HepG2 (cell line): Measurements from ENCODE around the gene RHBDL3. TPM values are rescaled to one million over a fixed set of nuclear protein-coding genes. Genes with fewer than 3 reads are reported as not detected.
"Not testable (repeated sequence)": the region's sequence is repeated elsewhere in the genome, so short reads cannot be mapped to it uniquely, and the experiment has no call there.

Experiments
- ATAC-seq: fragments of 200-7000 bp; cut with Tn5 transposase; 3 replicates; pipeline ENCODE4 v1.9.1; 2020; ENCODE audit warnings: mild to moderate bottlenecking, moderate library complexity
- BruUV-seq: library from RNA; stranded (reverse); fragments of 400-500 nt; replicated peaks from 2 replicates; lab custom pipeline; 2021; lab: Mats Ljungman, UMichigan
- CTCF ChIA-PET: fragments of 300-600 bp; formaldehyde crosslinking; extraction: SDS; loops from one replicate; lab custom pipeline; 2021; ENCODE audit warnings: low total read pairs, inconsistent platforms, low intra/inter-chr PET ratio; lab: Yijun Ruan, JAX
- POLR2A ChIA-PET: fragments of 350-600 bp; sonication (Branson Sonifier 250); formaldehyde crosslinking; loops from one replicate; lab custom pipeline; 2020; ENCODE audit warnings: antibody characterized with exemption, inconsistent platforms; lab: Yijun Ruan, JAX
- DNase-seq: peaks from one replicate; pipeline ENCODE4 v3.0.0-alpha.2; 2015; ENCODE audit warnings: low spot score
- FAIRE-seq: peaks from 3 replicates; lab custom pipeline; 2011; peaks lifted over from hg19 to GRCh38; lab: Jason Lieb, UNC
- H2AFZ ChIP-seq: one replicate; pipeline ENCODE4 v1.6.1; 2011; ENCODE audit warnings: low read length, inconsistent platforms
- H3K27ac ChIP-seq: fragments of 300-600 bp; 3 replicates; pipeline ENCODE4 v1.8.0; 2011; ENCODE audit warnings: mixed run types, mild to moderate bottlenecking, mixed read lengths, low read length, inconsistent platforms; ENCODE audit not compliant: insufficient read depth; ENCODE audit errors: extremely low read length
- H3K27me3 ChIP-seq, 2 experiments: fragments of 200-600 bp in 1 of 2; 2 replicates in 1 of 2; 3 replicates in 1 of 2; pipeline versions ENCODE4 v1.6.0 to v1.8.0; 2011; ENCODE audit warnings: low read length in 2 of 2, mild to moderate bottlenecking in 2 of 2, moderate library complexity in 2 of 2, inconsistent platforms in 1 of 2; ENCODE audit not compliant: insufficient read depth in 2 of 2, control insufficient read depth in 1 of 2
- H3K36me3 ChIP-seq, 2 experiments: fragments of 200-600 bp in 1 of 2; replicated peaks in 1 of 2; 2 replicates in 1 of 2; 3 replicates in 1 of 2; pipeline versions ENCODE4 v1.5.1 to v1.8.0; 2011; ENCODE audit warnings: low read length in 2 of 2, inconsistent platforms in 1 of 2; ENCODE audit not compliant: insufficient read depth in 2 of 2, control insufficient read depth in 1 of 2
- H3K4me1 ChIP-seq: 2 replicates; pipeline ENCODE4 v1.5.1; 2012; ENCODE audit warnings: low read length, inconsistent platforms; ENCODE audit not compliant: insufficient read depth
- H3K4me2 ChIP-seq: 2 replicates; pipeline ENCODE4 v1.6.0; 2011; ENCODE audit warnings: low read depth, low read length, inconsistent platforms
- H3K4me3 ChIP-seq, 3 experiments: fragments of 200-600 bp in 1 of 3; sonication (generic), shearing (Covaris generic) in 1 of 3; replicated peaks in 1 of 3; 2 replicates each; pipeline ENCODE4 v1.5.1; 2011 to 2016; ENCODE audit warnings: low read length in 3 of 3, inconsistent platforms in 2 of 3, low read depth in 2 of 3, mild to moderate bottlenecking in 2 of 3, control low read depth in 1 of 3, mixed read lengths in 1 of 3; ENCODE audit not compliant: insufficient read depth in 1 of 3
- H3K79me2 ChIP-seq: one replicate; pipeline ENCODE4 v1.6.1; 2011; ENCODE audit warnings: low read length, inconsistent platforms; ENCODE audit not compliant: insufficient read depth
- H3K9ac ChIP-seq: 2 replicates; pipeline ENCODE4 v1.6.0; 2011; ENCODE audit warnings: mild to moderate bottlenecking, low read depth, low read length, inconsistent platforms; ENCODE audit not compliant: insufficient read depth
- H3K9me3 ChIP-seq: 2 replicates; pipeline ENCODE4 v1.5.1; 2012; ENCODE audit warnings: mild to moderate bottlenecking, low read length
- H4K20me1 ChIP-seq: 2 replicates; pipeline ENCODE4 v1.6.0; 2011; ENCODE audit warnings: inconsistent platforms, mild to moderate bottlenecking, low read length, moderate library complexity; ENCODE audit not compliant: insufficient read depth
- RARA ChIP-seq: IDR thresholded peaks from 2 replicates; pipeline ENCODE4 v1.6.1; 2016; ENCODE audit warnings: missing genetic modification reagents, missing compliant biosample characterization
- RBFOX2 ChIP-seq: fragments of 200-400 bp; formaldehyde crosslinking; IDR thresholded peaks from 2 replicates; pipeline ENCODE4 v1.6.1; 2017; ENCODE audit warnings: low read depth, mild to moderate bottlenecking, low read length
- RBM22 ChIP-seq: fragments of 200-400 bp; formaldehyde crosslinking; optimal IDR thresholded peaks from 2 replicates; pipeline ENCODE3; 2017; ENCODE audit warnings: mild to moderate bottlenecking, low read length, moderate library complexity
- XRCC5 ChIP-seq: fragments of 200-400 bp; formaldehyde crosslinking; optimal IDR thresholded peaks from 2 replicates; pipeline ENCODE3; 2017; ENCODE audit warnings: mild to moderate bottlenecking, low read length
- ZUFSP ChIP-seq: sonication (generic); formaldehyde crosslinking; IDR thresholded peaks from 2 replicates; pipeline ENCODE4 v1.9.0; 2021; ENCODE audit warnings: missing genetic modification reagents, mild to moderate bottlenecking, borderline replicate concordance
- WGBS: methylation state at CpG from one replicate; pipeline ENCODE4 v1.1.6; 2017; ENCODE audit warnings: low lambda C conversion rate; 5-methylcytosine and 5-hydroxymethylcytosine counted together
- in situ Hi-C: cut with HindIII; loops from 2 replicates; pipeline ENCODE4 v1.10.0; 2017; ENCODE audit warnings: low pct_unique_long_range_greater_than_20kb; ENCODE audit not compliant: extremely low pct_ligation_motif_present
- intact Hi-C: fragments of 100-400 bp; cut with micrococcal nuclease; formaldehyde crosslinking; loops from one replicate; pipeline ENCODE4 v1.10.0; 2022; ENCODE audit not compliant: unreplicated experiment
- polyA plus RNA-seq, 8 experiments: library from polyadenylated mRNA; depleted of rRNA in 3 of 8; stranded (reverse) in 7 of 8; unstranded in 1 of 8; fragments of >200 nt; fragmentation: Illumina TruSeq in 4 of 8; extraction: Trizol in 4 of 8; gene quantifications; 2 replicates each; pipeline versions ENCODE4 v1.2.1 to v1.2.3, GENCODE V29; 2011 to 2016; ENCODE audit warnings: low read depth in 4 of 8, missing spikeins in 1 of 8, mixed read lengths in 1 of 8; ENCODE audit not compliant: insufficient read depth in 1 of 8
- total RNA-seq, 5 experiments: library from RNA; depleted of rRNA; stranded (reverse); fragments of >200 nt; fragmentation: Illumina TruSeq; extraction: Trizol; gene quantifications; 2 replicates each; pipeline ENCODE4 v1.2.3, GENCODE V29; 2016; ENCODE audit warnings: low read depth in 1 of 5
- TF ChIP-seq, protein P1 (sequence below): sonication (generic); formaldehyde crosslinking; IDR thresholded peaks from 2 replicates; pipeline ENCODE4 v1.4.0; 2020; ENCODE audit warnings: missing genetic modification reagents

Gene RHBDL3
- total and polyA plus RNA-seq, 2 of the 13 experiments (the other 11 are each of a cell fraction or from before 2014, with no cell fraction given) = 0.09 TPM; not detected in 1

DNA sequence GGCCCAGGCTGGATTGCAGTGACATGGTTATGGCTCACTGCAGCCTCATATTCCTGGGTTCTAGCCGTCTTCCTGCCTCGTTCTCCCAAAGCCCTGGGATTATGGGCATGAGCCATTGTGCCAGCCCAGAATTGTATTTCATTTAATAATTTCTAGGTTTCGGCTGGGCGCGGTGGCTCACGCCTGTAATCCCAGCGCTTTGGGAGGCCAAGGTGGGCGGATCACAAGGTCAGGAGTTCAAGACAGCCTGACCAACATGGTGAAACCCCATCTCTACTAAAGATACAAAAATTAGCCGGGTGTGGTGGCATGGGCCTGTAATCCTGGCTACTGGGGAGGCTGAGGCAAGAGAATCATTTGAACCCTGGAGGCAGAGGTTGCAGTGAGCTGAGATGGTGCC lies 87.1 kb downstream of the RHBDL3 start:
- H3K27ac ChIP-seq, intact Hi-C loops, H3K27me3 ChIP-seq, H3K9me3 ChIP-seq, BruUV-seq, ATAC-seq, in situ Hi-C loops, FAIRE-seq, H2AFZ ChIP-seq, CTCF ChIA-PET, POLR2A ChIA-PET, DNase-seq: not testable (repeated sequence)
- 86% methylated on average over 9 of the region's 9 CpGs for WGBS
- Histone ChIP-seq H3K79me2 (peaks cover 85% of the 10 kb centered on the region), H3K4me3 (peak overlapping the region; percentile 64 to 98 (median 97); a peak in 5 of 6 replicates), H3K4me2 (peak overlapping the region; percentile 77), H3K4me1 (peaks cover 60% of the 10 kb centered on the region), H4K20me1 (peaks cover 62% of the 10 kb centered on the region), H3K36me3 (peaks cover 8 to 37% of the 10 kb centered on the region in 2 experiments), H3K9ac (peak overlapping the region; percentile 100)
- TF ChIP-seq, protein P1, sequence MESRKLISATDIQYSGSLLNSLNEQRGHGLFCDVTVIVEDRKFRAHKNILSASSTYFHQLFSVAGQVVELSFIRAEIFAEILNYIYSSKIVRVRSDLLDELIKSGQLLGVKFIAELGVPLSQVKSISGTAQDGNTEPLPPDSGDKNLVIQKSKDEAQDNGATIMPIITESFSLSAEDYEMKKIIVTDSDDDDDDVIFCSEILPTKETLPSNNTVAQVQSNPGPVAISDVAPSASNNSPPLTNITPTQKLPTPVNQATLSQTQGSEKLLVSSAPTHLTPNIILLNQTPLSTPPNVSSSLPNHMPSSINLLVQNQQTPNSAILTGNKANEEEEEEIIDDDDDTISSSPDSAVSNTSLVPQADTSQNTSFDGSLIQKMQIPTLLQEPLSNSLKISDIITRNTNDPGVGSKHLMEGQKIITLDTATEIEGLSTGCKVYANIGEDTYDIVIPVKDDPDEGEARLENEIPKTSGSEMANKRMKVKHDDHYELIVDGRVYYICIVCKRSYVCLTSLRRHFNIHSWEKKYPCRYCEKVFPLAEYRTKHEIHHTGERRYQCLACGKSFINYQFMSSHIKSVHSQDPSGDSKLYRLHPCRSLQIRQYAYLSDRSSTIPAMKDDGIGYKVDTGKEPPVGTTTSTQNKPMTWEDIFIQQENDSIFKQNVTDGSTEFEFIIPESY = peak; percentile 54; the same call in 1 of the 2 replicates

- Histone ChIP-seq H4K20me1 (peaks cover 75% of the 10 kb centered on the region), H3K27ac (no peak overlapping the region), H2AFZ (no peak overlapping the region), H3K4me2 (peak overlapping the region; percentile 31), H3K4me3 (no peak overlapping the region), H3K4me1 (peaks cover 47% of the 10 kb centered on the region), H3K27me3 (no peaks in the 10 kb centered on the region), H3K9ac (no peak overlapping the region), H3K79me2 (peaks cover 81% of the 10 kb centered on the region), H3K36me3 (peaks cover 18 to 63% of the 10 kb centered on the region in 2 experiments), H3K9me3 (no peaks in the 10 kb centered on the region)
- ChIA-PET CTCF (no interaction called here), POLR2A (no interaction called here)
- in situ Hi-C loops (no loop called here), intact Hi-C loops (no loop called here)
- no peak for FAIRE-seq
- WGBS = 91% methylated on average over 6 of the region's 6 CpGs
- ATAC-seq = no peak
- no TSS peak for BruUV-seq
- TF ChIP-seq RBM22 = peak; percentile 50
- no peak for TF ChIP-seq RARA
- no peak for TF ChIP-seq XRCC5
- TF ChIP-seq RBFOX2 = peak; percentile 55
- TF ChIP-seq ZUFSP (CRISPR knock-in tag) = no peak
- no peak for DNase-seq
These were observed 90.2 kb downstream of the RHBDL3 start for GRCh38 chr17:32355649-32356377.
